DMS 273 treated with DMSO at 0.1 percent for 48 hours (cell line): ENCODE data around the gene SPCS1.
"Not testable (repeated sequence)": the region's sequence is repeated elsewhere in the genome, so short reads cannot be mapped to it uniquely, and the experiment has no call there.

Experiments
- DNase-seq: peaks from one replicate; lab custom pipeline; 2025; lab: John Stamatoyannopoulos, UW

SPCS1 gene

GRCh38 chr3:52705688-52706686, at the start of gene SPCS1, which contains the start of gene GLT8D1:
Gene SPCS1, plus strand, starts transcription at chr3:52706106. Its CDS starts 141 bp downstream, at chr3:52706247.
Gene GLT8D1, minus strand, starts transcription at chr3:52705791. Its CDS starts 5,331 bp downstream, at chr3:52700460.
- DNase-seq, result peak; percentile 64

GRCh38 chr3:52660046-52660445, 45.9 kb upstream of the SPCS1 start:
- no peak for DNase-seq

DNA sequence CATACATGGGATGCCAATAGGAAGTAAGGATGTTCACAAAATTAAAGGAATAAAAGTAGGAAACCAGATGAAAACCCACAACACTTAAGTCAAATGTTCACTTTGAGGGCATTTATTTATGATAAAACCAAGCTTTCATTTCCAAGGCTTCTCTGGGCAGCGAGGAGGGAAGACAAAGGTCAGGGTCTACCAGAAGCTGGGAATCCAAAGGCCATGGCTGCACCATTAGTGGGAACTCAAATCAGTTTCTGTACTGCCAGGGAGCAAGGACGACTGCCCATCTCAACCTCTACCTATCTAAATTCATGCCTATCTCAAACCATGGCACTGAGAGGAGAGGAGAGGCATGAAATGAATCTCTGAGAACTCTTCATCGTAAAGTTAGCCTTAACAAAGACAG, 42.8 kb upstream of the SPCS1 start:
- no peak for DNase-seq

DNA sequence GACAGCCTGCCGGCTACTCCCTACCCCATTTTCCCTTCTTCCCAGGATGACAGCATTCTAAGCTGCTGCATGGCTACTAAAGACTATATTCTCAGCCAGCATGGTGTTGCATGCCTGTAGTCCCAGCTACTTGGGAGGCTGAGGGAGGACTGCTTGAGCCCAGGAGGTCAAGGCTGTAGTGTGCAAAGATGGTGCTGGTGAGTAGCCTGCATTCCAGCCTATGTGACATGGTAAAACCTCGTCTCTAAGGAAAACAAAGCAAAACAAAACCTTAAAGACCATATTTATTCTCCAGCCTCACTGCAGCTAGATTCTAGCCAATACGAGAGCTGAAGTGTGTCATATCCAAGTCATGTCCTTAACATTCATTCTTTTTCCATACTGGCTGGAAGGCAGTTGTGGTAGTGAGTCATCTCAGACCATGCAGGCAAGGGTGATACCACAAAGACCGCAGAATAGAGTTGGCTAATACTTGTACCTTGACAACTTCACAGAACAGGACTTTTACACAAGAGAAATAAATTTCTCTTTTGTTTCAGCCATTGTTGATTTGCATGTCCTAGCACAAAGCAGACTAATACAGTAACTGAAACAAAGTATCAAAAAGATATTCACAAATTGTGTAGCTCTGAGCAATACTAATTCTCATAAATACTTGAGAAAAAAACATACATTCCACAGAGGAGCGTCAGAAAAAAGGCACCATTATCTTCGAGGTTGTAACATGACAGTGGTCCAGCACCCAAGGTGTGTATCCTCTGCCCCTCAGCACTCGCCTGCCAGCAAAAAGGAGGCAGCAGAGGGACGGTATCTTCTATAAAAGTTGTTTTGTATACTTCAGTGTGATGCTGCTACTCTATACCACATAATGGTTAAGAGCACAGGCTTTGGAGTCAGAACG, 35.0 kb upstream of the SPCS1 start:
- no peak for DNase-seq

GRCh38 chr3:52671676-52672075, 34.2 kb upstream of the SPCS1 start:
- no peak for DNase-seq

DNA sequence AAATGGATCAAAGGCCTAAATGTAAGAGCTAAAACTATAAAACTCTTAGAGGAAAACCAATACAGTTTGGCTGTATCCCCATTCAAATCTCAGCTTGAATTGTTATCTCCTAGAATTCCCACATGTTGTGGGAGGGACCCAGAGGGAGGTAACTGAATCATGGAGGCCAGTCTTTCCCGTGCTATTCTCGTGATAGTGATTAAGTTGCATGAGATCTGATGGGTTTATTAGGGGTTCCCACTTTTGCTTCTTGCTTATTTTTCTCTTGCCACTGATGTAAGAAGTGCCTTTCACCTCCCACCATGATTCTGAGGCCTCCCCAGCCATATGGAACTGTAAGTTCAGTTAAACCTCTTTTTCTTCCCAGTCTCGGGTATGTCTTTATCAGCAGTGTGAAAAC, 29.7 kb upstream of the SPCS1 start:
- DNase-seq, result not testable (repeated sequence)

GRCh38 chr3:52678265-52679198, 27.4 kb upstream of the SPCS1 start:
- DNase-seq, result no peak

DNA sequence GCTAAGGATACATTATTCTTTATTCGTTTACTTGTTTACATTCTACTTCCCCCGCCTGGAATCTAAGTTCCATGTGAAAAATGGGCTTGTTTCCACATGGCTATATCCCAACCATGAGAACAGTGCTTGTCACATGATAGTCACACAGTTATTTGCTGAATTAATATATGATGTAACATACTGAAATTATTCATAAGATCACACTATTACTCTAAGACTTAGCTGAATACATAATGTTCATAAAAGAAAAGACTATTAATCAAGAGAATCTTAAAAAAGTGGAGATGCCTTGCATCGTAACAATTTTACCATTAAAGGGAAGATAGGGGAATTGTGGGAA, 26.7 kb upstream of the SPCS1 start:
- no peak for DNase-seq

DNA sequence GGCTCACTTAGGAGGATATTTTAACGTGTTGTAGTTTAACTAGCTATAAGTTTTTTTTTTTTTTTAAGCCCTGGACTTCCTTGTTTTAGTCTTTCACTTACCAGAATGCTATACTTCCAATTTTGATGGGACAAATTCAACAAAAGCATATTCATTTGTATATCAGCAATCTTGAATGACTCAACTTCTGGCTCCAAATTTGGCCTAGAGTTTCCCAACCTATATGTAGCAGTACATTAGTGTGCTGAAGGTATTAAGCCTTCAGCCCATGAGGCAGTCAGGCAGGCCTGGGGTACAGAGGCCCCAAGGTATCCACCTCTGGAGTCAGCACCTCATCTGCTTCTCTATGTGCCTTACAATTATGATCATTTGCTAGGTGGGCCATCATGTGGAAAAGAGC, 26.1 kb upstream of the SPCS1 start:
- no peak for DNase-seq

DNA sequence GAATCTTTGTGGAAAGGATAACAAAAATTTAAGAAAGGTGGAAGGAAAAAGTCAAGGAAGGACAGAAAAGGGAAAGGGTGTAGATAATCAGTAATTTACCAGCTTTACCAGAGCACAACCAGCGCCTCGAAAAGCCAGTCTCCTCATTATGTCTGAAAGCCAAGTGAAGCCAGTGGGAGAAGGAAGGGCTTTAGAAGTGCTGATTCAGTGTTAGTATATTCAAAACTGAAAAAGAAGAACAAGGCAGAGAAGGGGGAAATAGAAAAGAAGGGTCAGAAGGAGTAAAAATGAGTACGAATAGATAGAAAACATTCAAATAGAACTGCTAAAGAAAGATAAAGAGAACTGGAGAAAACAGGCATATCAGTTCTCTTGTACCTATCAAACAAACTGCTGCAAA, 24.3 kb upstream of the SPCS1 start:
- DNase-seq, result no peak

DNA sequence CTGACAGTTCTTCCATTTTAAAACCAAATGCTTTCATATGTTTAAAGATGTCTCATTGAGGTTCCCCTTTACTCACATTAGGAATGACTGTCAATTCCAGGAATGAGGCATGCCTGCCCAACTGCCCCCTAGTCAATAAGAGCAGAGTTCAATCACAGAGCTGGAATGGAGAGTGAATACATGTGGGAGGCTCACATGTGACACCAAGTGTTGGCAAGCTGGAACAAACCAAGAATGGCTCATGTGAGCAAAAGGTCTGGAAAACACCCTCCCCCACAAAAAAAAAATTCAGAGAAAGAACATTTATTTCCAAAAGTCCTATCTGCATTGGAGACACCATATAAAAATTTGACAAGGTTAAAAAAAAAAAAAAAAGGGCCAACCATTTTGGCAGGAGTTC, 23.9 kb upstream of the SPCS1 start:
- no peak for DNase-seq

- no peak for DNase-seq
These were observed 22.3 kb upstream of the SPCS1 start for GRCh38 chr3:52683611-52684010.

DNA sequence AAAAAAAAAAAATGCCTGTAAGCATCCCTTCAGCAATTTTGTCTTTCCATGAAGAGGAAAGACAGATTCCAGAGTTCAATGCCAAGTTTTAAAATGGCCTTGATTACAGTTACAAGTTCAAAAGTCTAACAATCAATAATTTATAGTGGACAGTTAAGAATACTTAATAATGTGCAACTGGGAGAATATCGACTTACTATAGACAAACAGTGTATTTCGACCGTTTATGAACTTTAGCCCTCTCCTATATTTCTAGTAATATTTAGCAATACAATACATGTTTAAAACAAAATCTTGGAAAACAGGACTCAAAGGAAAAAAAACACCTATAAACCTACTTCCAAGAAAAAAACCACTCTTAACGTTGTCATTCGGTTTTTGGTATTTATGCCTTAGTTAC, 21.7 kb upstream of the SPCS1 start:
- no peak for DNase-seq

- no peak for DNase-seq
These were observed 20.6 kb upstream of the SPCS1 start for GRCh38 chr3:52685285-52685708.

DNA sequence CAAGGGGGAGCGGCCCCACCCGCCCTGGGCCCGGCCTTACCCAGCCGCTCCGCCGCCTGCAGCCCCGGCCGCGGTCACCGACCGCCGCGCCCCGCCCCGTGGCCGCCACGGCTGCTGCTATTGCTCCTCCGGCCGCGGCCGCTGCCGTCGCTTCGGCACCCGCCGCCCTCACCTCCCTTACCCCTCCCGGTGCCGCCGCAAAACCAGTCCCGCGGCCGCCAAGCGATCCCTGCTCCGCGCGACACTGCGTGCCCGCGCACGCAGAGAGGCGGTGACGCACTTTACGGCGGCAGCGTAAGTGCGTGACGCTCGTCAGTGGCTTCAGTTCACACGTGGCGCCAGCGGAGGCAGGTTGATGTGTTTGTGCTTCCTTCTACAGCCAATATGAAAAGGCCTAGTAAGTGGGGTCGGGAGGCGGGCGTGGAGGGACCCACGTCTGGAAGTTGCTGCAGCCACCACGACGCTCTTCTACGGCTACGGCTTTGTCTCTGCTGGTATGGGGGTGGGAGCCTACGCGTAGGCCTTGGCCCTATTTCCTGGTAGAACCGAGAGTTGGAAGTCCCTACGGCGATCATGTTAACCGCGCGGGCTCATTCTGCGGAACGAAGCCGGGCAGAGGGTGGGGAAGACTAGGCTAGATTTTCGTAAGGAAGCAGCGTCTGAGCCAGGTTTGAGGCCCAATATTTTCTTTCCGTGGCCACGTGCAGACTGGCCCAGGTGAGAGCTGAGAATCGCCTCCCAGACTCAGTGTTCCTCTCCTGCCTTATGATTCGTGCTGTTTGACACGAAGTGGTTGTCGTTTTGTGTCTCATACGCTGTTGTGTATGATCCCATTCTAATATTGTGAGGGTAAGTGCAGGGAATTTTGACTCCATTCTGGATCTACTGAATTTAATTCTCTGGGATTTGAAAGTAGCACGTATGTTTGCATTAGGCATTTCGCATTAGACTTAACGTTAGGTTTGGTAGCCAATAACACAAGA, 19.9 kb upstream of the SPCS1 start, which contains the start of the genes GNL3 and PBRM1:
GNL3 (plus strand) TSS at position 324 of the 983 bp plus-strand sequence; CDS start at position 385, 61 bp downstream.
PBRM1 (minus strand) TSS at position 205 of the 983 bp plus-strand sequence.
- DNase-seq, result peak; percentile 60

DNA sequence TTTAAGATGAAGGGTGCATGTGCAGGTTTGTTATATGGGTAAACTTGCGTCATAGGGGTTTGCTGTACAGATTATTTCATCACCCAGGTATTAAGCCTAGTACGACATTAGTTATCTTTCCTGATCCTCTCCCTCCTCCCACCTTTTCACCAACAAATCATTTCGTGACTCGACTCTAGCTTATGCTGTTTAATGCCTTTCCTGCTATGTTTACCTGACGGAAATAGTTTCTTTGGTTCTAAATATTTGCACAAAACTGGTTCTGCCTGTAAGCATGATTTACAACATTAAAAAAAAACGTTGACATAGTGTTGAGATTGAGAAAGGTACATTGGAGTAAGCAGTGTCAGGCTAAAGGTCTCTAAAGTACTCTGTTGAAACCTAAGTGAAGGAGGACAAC, 17.6 kb upstream of the SPCS1 start:
- no peak for DNase-seq

DNA sequence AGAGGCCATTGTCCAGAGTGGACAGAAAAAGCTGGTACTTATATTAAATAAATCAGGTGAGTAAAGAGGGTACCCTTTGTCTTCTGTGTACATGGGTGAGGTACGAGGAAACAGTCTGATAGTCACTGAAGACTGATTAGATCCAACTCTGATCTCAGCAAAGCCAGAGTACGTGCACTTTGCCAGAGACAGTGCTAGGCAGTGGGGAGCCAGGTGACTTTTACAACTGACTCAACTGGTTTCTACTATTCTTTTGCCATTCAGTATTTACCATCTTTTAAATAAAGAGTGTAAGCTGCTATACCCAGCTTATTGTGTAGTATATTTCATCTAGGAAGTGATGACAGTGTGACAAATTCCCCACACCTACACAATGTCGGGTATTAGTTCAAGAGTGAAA, 16.8 kb upstream of the SPCS1 start:
- no peak for DNase-seq

DNA sequence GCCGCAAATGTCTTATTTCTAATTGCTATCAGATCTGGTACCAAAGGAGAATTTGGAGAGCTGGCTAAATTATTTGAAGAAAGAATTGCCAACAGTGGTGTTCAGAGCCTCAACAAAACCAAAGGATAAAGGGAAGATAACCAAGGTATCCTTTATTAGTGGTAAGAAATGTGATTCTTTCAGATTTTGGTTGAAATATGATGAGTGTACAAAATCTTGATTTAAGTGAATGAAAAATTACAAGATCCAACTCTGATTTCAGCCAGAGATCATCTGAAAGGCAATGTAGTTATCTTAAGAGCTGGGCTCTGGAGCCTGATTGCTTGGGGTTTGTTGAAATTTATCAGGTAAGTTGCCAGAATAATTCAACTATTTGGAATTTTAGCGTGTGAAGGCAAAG, 15.3 kb upstream of the SPCS1 start:
- DNase-seq, result no peak

GRCh38 chr3:52693071-52693470, 12.8 kb upstream of the SPCS1 start:
- DNase-seq, result no peak
